HL-60 (cell line): ENCODE results near the gene MPI.
"Not testable (repeated sequence)": the region's sequence is repeated elsewhere in the genome, so short reads cannot be mapped to it uniquely, and the experiment has no call there.

Experiments used
- DNase-seq, 2 experiments: peaks; one replicate each; pipeline ENCODE4 v3.0.0-alpha.2; 2010 to 2020; ENCODE audit warnings: low read depth in 1 of 2, low spot score in 1 of 2
- H3K27ac ChIP-seq: fragments of 250-450 bp; sonication (Bioruptor Pico); replicated peaks from 2 replicates; pipeline ENCODE4 v1.5.1; 2020; ENCODE audit warnings: mild to moderate bottlenecking, moderate library complexity
- H3K27me3 ChIP-seq: fragments of 250-450 bp; sonication (Bioruptor Pico); 2 replicates; pipeline ENCODE4 v1.5.1; 2021; ENCODE audit warnings: mild to moderate bottlenecking, moderate library complexity; ENCODE audit not compliant: insufficient read depth, poor library complexity, severe bottlenecking
- H3K4me3 ChIP-seq: replicated peaks from 2 replicates; pipeline ENCODE4 v1.5.1; 2011; ENCODE audit warnings: mild to moderate bottlenecking, control low read depth, low read length; ENCODE audit not compliant: insufficient read depth
- CTCF ChIP-seq: IDR thresholded peaks from one replicate; pipeline ENCODE4 v1.5.1; 2011; ENCODE audit warnings: low read length, control low read depth, inconsistent platforms; ENCODE audit not compliant: insufficient read depth
- GABPA ChIP-seq: IDR thresholded peaks from 2 replicates; pipeline ENCODE4 v1.6.1; 2012; ENCODE audit warnings: low read depth
- POLR2AphosphoS5 ChIP-seq: IDR thresholded peaks from 2 replicates; pipeline ENCODE4 v1.6.1; 2012; ENCODE audit warnings: low read depth
- REST ChIP-seq: IDR thresholded peaks from 2 replicates; pipeline ENCODE4 v1.6.1; 2012; ENCODE audit warnings: low read depth; ENCODE audit not compliant: insufficient replicate concordance
- SPI1 ChIP-seq: IDR thresholded peaks from 2 replicates; pipeline ENCODE4 v1.6.1; 2012; ENCODE audit warnings: low read depth, mild to moderate bottlenecking, borderline replicate concordance

The MPI gene

GRCh38 chr15:74920456-74920855 lies 30.6 kb downstream of the MPI start:
- no peak overlapping the region for H3K27ac ChIP-seq
- TF ChIP-seq POLR2AphosphoS5 (no peak), GABPA (no peak), CTCF (no peak), REST (no peak), SPI1 (no peak)
- no peaks in the 10 kb centered on the region for H3K27me3 ChIP-seq
- no peak overlapping the region for H3K4me3 ChIP-seq
- no peak for DNase-seq

GRCh38 chr15:74924525-74924924 lies 34.7 kb downstream of the MPI start:
- Histone ChIP-seq H3K27me3 (no peaks in the 10 kb centered on the region), H3K4me3 (no peak overlapping the region), H3K27ac (no peak overlapping the region)
- TF ChIP-seq GABPA (no peak), REST (no peak), POLR2AphosphoS5 (no peak), SPI1 (no peak), CTCF (no peak)
- no peak for DNase-seq

DNA sequence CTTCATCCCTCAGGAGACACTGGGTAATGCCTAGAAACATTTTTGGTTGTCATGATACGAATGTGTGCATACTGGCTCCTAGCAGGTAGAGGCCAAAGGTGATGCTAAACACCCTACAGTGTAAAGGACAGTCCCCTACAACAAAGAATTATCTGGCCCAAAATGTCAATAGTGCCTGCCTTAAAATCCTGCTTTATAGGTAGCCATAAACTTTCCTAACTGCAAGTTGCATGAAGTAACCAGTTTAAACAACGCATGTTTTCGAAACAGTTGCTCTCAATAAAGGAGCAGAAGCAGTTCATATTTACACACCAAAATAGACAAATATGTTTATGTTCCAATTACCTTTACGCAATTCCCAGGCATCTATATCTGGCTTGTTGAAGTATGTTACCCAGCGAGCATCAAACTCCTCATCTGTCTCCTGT lies 38.9 kb downstream of the MPI start:
- TF ChIP-seq SPI1 = no peak
- H3K4me3 ChIP-seq = no peak overlapping the region
- H3K27me3 ChIP-seq = no peaks in the 10 kb centered on the region
- no peak overlapping the region for H3K27ac ChIP-seq
- DNase-seq = no peak

DNA sequence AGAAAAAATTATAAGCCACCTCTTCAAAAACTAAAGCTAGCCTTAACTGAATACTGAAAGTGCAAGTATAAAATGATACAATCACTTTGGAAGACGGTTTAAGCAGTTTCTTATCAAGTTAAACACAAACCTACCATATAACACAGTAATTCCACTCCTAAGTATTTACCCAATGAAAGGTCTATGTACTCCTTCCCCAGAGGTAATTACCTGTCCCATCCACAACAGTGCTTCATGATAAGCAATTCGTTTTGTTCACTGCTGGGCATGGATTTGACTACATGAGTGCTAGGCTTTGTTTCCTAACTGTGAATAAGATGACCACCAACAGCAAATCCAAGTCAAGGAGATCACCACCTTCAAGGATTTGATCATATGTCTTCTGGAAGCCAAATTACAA lies 43.7 kb downstream of the MPI start:
- no peak for DNase-seq
- TF ChIP-seq CTCF = no peak
- TF ChIP-seq POLR2AphosphoS5 = no peak
- TF ChIP-seq REST = no peak
- no peak for TF ChIP-seq SPI1
- TF ChIP-seq GABPA = no peak
- H3K4me3 ChIP-seq = no peak overlapping the region

DNA sequence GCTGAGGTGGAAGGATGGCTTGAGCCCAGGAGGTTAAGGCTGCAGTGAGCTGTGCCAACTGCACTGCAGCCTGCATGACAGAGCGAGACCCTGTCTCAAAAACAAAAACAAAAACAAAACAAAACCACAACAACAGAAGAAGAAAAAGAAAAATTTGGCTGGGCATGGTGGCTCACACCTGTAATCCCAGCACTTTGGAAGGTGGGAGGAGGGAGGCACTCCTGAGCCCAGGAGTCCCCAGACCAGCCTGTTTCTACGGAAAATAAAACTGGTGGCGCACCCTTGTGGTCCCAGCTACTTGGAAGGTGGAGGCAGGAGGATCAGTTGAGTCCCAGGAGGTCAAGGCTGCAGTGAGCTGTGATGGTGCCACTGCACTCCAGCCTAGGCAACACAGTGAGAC lies 45.4 kb downstream of the MPI start:
- not testable (repeated sequence) for H3K27ac ChIP-seq, H3K4me3 ChIP-seq, DNase-seq, H3K27me3 ChIP-seq

More for the DNA sequence above, 43.7 kb downstream of the MPI start:
- no peaks in the 10 kb centered on the region for H3K27me3 ChIP-seq
- H3K27ac ChIP-seq = no peak overlapping the region
